SK-N-SH treated with all-trans-retinoic acid at 6 μM for 48 hours (cell line): ENCODE measurements around the gene MARK3.

ENCODE experiments used
- ATAC-seq: fragments of 200-7000 bp; cut with Tn5 transposase; 3 replicates; pipeline ENCODE4 v1.9.1; 2020; ENCODE audit warnings: mild to moderate bottlenecking, moderate library complexity
- BACH2 ChIP-seq: fragments of 250-450 bp; sonication (Bioruptor Pico); IDR thresholded peaks from 2 replicates; pipeline ENCODE4 v1.9.0; 2021; ENCODE audit warnings: mild to moderate bottlenecking, borderline replicate concordance
- CSDC2 ChIP-seq: fragments of 250-450 bp; sonication (Bioruptor Pico); IDR thresholded peaks from 2 replicates; pipeline ENCODE4 v1.5.0; 2020; ENCODE audit warnings: mild to moderate bottlenecking, moderate library complexity
- ISL1 ChIP-seq: fragments of 250-450 bp; sonication (Bioruptor Pico); IDR thresholded peaks from 2 replicates; pipeline ENCODE4 v2.1.2; 2022; ENCODE audit warnings: mild to moderate bottlenecking, moderate library complexity
- OSR1 ChIP-seq: fragments of 250-450 bp; sonication (Bioruptor Pico); IDR thresholded peaks from 2 replicates; pipeline ENCODE4 v1.8.0; 2022; ENCODE audit warnings: moderate library complexity, mild to moderate bottlenecking, inconsistent platforms
- PPARA ChIP-seq: fragments of 250-450 bp; sonication (Bioruptor Pico); IDR thresholded peaks from 2 replicates; pipeline ENCODE4 v1.5.0; 2020; ENCODE audit warnings: mild to moderate bottlenecking, borderline replicate concordance
- RARB ChIP-seq: fragments of 250-450 bp; sonication (Bioruptor Pico); IDR thresholded peaks from 2 replicates; pipeline ENCODE4 v1.8.0; 2021; ENCODE audit warnings: mild to moderate bottlenecking, moderate library complexity
- SNAI2 ChIP-seq: fragments of 250-450 bp; sonication (Bioruptor Pico); IDR thresholded peaks from 2 replicates; pipeline ENCODE4 v1.5.0; 2020; ENCODE audit warnings: mild to moderate bottlenecking, moderate library complexity
- TOX ChIP-seq: fragments of 250-450 bp; sonication (Bioruptor Pico); IDR thresholded peaks from 2 replicates; pipeline ENCODE4 v1.8.0; 2021; ENCODE audit warnings: mild to moderate bottlenecking, moderate library complexity, borderline replicate concordance
- ZC3H10 ChIP-seq: fragments of 250-450 bp; sonication (Bioruptor Pico); IDR thresholded peaks from 2 replicates; pipeline ENCODE4 v1.5.1; 2021; ENCODE audit warnings: mild to moderate bottlenecking, moderate library complexity
- ZFP3 ChIP-seq: fragments of 250-450 bp; sonication (Bioruptor Pico); IDR thresholded peaks from 2 replicates; pipeline ENCODE4 v1.5.0; 2020; ENCODE audit warnings: mild to moderate bottlenecking, moderate library complexity
- ZNF565 ChIP-seq: fragments of 450-650 bp; formaldehyde crosslinking; conservative IDR thresholded peaks from 2 replicates; pipeline ENCODE4 v1.5.0; 2020; ENCODE audit warnings: low read depth, mild to moderate bottlenecking, moderate library complexity
- ZNF70 ChIP-seq: fragments of 450-650 bp; formaldehyde crosslinking; IDR thresholded peaks from 2 replicates; pipeline ENCODE4 v1.5.0; 2020; ENCODE audit warnings: mild to moderate bottlenecking, moderate library complexity
- TF ChIP-seq, protein P1 (sequence below): fragments of 250-450 bp; sonication (Bioruptor Pico); IDR thresholded peaks from 2 replicates; pipeline ENCODE4 v1.8.0; 2021; ENCODE audit warnings: low read depth, mild to moderate bottlenecking, moderate library complexity, borderline replicate concordance
- TF ChIP-seq, protein P2 (sequence below): fragments of 250-450 bp; sonication (Bioruptor Pico); IDR thresholded peaks from 2 replicates; pipeline ENCODE4 v1.5.0; 2020; ENCODE audit warnings: mild to moderate bottlenecking, moderate library complexity
- TF ChIP-seq, protein P3 (sequence below): fragments of 250-450 bp; sonication (Bioruptor Pico); IDR thresholded peaks from 2 replicates; pipeline ENCODE4 v1.5.1; 2020; ENCODE audit warnings: low read depth, mild to moderate bottlenecking, moderate library complexity
- TF ChIP-seq, protein P4 (sequence below): fragments of 250-450 bp; sonication (Bioruptor Pico); IDR thresholded peaks from 2 replicates; pipeline ENCODE4 v1.5.1; 2021; ENCODE audit warnings: mild to moderate bottlenecking, moderate library complexity
- TF ChIP-seq, protein P5 (sequence below): fragments of 250-450 bp; sonication (Bioruptor Pico); IDR thresholded peaks from 2 replicates; pipeline ENCODE4 v1.8.0; 2020; ENCODE audit warnings: mild to moderate bottlenecking, moderate library complexity, borderline replicate concordance

The MARK3 gene

DNA sequence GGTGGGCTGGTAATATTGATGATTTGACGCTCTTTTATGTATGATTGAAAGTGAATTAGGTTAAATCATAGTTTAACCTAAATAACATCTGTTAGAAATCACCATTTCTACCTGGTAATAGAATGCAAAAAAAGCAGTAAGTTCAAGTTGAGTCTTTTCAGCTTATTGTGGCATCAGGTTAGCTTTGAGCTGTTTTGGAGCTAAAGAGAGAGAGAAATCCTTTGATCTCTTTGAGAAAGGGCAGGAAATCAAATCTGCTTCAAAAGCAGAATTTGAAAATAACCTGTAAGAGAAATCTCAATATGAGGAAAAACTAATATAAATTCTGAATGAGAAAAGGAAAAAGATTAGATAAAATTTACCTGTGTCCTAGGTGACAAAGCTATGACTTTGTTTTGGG is 75.2 kb downstream of the MARK3 start (continued):
- TF ChIP-seq RARB (CRISPR knock-in tag) (no peak), OSR1 (CRISPR knock-in tag) (no peak), CSDC2 (no peak)
- TF ChIP-seq, protein P1, sequence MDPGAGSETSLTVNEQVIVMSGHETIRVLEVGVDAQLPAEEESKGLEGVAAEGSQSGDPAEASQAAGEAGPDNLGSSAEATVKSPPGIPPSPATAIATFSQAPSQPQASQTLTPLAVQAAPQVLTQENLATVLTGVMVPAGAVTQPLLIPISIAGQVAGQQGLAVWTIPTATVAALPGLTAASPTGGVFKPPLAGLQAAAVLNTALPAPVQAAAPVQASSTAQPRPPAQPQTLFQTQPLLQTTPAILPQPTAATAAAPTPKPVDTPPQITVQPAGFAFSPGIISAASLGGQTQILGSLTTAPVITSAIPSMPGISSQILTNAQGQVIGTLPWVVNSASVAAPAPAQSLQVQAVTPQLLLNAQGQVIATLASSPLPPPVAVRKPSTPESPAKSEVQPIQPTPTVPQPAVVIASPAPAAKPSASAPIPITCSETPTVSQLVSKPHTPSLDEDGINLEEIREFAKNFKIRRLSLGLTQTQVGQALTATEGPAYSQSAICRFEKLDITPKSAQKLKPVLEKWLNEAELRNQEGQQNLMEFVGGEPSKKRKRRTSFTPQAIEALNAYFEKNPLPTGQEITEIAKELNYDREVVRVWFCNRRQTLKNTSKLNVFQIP (CRISPR knock-in tag), result no peak
- TF ChIP-seq, protein P2, sequence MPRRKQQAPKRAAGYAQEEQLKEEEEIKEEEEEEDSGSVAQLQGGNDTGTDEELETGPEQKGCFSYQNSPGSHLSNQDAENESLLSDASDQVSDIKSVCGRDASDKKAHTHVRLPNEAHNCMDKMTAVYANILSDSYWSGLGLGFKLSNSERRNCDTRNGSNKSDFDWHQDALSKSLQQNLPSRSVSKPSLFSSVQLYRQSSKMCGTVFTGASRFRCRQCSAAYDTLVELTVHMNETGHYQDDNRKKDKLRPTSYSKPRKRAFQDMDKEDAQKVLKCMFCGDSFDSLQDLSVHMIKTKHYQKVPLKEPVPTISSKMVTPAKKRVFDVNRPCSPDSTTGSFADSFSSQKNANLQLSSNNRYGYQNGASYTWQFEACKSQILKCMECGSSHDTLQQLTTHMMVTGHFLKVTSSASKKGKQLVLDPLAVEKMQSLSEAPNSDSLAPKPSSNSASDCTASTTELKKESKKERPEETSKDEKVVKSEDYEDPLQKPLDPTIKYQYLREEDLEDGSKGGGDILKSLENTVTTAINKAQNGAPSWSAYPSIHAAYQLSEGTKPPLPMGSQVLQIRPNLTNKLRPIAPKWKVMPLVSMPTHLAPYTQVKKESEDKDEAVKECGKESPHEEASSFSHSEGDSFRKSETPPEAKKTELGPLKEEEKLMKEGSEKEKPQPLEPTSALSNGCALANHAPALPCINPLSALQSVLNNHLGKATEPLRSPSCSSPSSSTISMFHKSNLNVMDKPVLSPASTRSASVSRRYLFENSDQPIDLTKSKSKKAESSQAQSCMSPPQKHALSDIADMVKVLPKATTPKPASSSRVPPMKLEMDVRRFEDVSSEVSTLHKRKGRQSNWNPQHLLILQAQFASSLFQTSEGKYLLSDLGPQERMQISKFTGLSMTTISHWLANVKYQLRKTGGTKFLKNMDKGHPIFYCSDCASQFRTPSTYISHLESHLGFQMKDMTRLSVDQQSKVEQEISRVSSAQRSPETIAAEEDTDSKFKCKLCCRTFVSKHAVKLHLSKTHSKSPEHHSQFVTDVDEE (CRISPR knock-in tag), result no peak

DNA sequence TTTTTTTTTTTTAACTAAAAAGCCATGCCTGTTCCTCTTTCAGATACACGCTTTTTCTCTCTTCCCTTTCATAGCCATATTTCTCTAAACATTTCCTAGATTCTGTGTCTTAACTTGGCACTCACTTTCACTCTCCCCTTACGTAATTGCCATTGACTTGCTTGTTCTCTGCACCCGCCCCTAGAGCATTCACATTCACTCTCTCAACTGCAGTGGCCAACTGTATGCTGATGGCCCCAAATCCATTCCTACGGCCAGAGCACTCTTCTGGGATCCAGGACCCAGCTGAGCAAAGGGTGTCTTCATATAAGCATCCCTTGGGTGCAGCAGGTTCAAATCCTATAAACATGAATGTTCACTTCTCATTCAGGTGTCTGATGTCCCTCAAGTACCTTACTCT is 77.9 kb downstream of the MARK3 start:
- no peak for ATAC-seq

DNA sequence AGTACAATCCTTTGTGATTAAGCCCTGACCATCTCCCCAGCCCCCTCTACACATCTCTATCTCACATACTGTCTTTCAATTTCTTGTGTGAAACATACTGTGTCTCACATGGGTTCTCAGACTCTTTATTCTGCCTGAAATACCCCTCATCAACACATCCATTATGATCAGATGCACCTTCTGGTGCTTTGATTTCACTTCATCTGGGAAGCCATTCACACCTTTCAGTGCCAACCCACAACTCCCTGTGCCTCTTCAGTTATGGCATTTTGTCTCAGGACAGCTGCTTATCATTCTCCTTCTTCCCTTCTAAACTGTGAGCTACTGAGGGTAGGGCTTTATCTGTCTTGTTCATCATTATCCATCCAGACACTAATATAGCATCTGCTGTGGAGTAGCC is 78.6 kb downstream of the MARK3 start:
- ATAC-seq, result no peak

More for the DNA sequence above, 77.9 kb downstream of the MARK3 start:
- TF ChIP-seq RARB (CRISPR knock-in tag), result no peak
- no peak for TF ChIP-seq CSDC2
- TF ChIP-seq, protein P1 (CRISPR knock-in tag), result no peak
- TF ChIP-seq ZFP3 (CRISPR knock-in tag), result no peak
- TF ChIP-seq, protein P3, sequence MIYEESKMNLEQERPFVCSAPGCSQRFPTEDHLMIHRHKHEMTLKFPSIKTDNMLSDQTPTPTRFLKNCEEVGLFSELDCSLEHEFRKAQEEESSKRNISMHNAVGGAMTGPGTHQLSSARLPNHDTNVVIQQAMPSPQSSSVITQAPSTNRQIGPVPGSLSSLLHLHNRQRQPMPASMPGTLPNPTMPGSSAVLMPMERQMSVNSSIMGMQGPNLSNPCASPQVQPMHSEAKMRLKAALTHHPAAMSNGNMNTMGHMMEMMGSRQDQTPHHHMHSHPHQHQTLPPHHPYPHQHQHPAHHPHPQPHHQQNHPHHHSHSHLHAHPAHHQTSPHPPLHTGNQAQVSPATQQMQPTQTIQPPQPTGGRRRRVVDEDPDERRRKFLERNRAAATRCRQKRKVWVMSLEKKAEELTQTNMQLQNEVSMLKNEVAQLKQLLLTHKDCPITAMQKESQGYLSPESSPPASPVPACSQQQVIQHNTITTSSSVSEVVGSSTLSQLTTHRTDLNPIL (CRISPR knock-in tag), result no peak
- TF ChIP-seq ZNF70, result no peak
- TF ChIP-seq, protein P4, sequence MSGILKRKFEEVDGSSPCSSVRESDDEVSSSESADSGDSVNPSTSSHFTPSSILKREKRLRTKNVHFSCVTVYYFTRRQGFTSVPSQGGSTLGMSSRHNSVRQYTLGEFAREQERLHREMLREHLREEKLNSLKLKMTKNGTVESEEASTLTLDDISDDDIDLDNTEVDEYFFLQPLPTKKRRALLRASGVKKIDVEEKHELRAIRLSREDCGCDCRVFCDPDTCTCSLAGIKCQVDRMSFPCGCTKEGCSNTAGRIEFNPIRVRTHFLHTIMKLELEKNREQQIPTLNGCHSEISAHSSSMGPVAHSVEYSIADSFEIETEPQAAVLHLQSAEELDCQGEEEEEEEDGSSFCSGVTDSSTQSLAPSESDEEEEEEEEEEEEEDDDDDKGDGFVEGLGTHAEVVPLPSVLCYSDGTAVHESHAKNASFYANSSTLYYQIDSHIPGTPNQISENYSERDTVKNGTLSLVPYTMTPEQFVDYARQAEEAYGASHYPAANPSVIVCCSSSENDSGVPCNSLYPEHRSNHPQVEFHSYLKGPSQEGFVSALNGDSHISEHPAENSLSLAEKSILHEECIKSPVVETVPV, result no peak
- TF ChIP-seq ZC3H10 (CRISPR knock-in tag), result no peak
- TF ChIP-seq ZNF565, result no peak
- no peak for TF ChIP-seq OSR1 (CRISPR knock-in tag)
- TF ChIP-seq BACH2 (CRISPR knock-in tag), result no peak
- no peak for TF ChIP-seq PPARA (CRISPR knock-in tag)
- no peak for TF ChIP-seq TOX (CRISPR knock-in tag)
- TF ChIP-seq ISL1 (CRISPR knock-in tag), result no peak

More for the DNA sequence above, 78.6 kb downstream of the MARK3 start:
- no peak for TF ChIP-seq BACH2 (CRISPR knock-in tag)
- TF ChIP-seq TOX (CRISPR knock-in tag), result no peak
- TF ChIP-seq CSDC2, result no peak
- no peak for TF ChIP-seq SNAI2 (CRISPR knock-in tag)
- TF ChIP-seq, protein P5, sequence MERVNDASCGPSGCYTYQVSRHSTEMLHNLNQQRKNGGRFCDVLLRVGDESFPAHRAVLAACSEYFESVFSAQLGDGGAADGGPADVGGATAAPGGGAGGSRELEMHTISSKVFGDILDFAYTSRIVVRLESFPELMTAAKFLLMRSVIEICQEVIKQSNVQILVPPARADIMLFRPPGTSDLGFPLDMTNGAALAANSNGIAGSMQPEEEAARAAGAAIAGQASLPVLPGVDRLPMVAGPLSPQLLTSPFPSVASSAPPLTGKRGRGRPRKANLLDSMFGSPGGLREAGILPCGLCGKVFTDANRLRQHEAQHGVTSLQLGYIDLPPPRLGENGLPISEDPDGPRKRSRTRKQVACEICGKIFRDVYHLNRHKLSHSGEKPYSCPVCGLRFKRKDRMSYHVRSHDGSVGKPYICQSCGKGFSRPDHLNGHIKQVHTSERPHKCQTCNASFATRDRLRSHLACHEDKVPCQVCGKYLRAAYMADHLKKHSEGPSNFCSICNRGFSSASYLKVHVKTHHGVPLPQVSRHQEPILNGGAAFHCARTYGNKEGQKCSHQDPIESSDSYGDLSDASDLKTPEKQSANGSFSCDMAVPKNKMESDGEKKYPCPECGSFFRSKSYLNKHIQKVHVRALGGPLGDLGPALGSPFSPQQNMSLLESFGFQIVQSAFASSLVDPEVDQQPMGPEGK, result no peak
- TF ChIP-seq, protein P3 (CRISPR knock-in tag), result no peak
